Measurements from ENCODE around the gene MLLT10. TPM values are rescaled to one million over a fixed set of nuclear protein-coding genes. Genes with fewer than 3 reads are reported as not detected.

The MLLT10 gene
- total and polyA plus RNA-seq, 10 of the 15 experiments (the other 5 are each of a cell fraction or from before 2014, with no cell fraction given) = 8.7 to 61.1 (median 28.5) TPM

DNA sequence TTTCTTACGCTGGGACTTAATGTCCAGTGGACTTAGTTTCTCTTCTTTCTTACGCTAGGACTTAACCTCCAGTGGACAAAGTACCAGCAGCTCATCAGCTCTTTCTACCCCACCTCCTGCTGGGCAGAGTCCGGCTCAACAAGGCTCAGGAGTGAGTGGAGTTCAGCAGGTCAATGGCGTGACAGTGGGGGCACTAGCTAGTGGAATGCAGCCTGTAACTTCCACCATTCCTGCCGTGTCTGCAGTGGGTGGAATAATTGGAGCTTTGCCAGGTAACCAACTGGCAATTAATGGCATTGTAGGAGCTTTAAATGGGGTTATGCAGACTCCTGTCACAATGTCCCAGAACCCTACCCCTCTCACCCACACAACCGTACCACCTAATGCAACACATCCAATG is 199.7 kb downstream of the MLLT10 start:
- DNase-seq (ENCODE audit: low read depth, low spot score) = no peak
- no peak for FAIRE-seq
- H3K9me3 ChIP-seq (replicated peaks; ENCODE audit: control insufficient read depth, insufficient read depth, low read length) = no peaks in the 10 kb centered on the region
- TF ChIP-seq SUPT20H (IDR thresholded peaks at IDR 0.05; ENCODE audit: borderline replicate concordance, control insufficient read depth, low read depth, low read length) (no peak), NR2F1 (conservative IDR thresholded peaks at IDR 0.05) (no peak), LARP7 (IDR thresholded peaks at IDR 0.05) (no peak), EED (IDR thresholded peaks at IDR 0.05; ENCODE audit: low read depth) (no peak), POLR2AphosphoS5 (IDR thresholded peaks at IDR 0.05; ENCODE audit: low read length) (no peak), SUZ12 (IDR thresholded peaks at IDR 0.05; ENCODE audit: unreplicated experiment) (no peak), SMAD5 (IDR thresholded peaks at IDR 0.05; ENCODE audit: low read depth) (no peak), JUNB (IDR thresholded peaks at IDR 0.05) (no peak), NFYB (IDR thresholded peaks at IDR 0.05; ENCODE audit: insufficient read depth, low read depth, low read length) (no peak), ESRRA (IDR thresholded peaks at IDR 0.05; ENCODE audit: low read length) (no peak)
- TF ChIP-seq, protein P1, sequence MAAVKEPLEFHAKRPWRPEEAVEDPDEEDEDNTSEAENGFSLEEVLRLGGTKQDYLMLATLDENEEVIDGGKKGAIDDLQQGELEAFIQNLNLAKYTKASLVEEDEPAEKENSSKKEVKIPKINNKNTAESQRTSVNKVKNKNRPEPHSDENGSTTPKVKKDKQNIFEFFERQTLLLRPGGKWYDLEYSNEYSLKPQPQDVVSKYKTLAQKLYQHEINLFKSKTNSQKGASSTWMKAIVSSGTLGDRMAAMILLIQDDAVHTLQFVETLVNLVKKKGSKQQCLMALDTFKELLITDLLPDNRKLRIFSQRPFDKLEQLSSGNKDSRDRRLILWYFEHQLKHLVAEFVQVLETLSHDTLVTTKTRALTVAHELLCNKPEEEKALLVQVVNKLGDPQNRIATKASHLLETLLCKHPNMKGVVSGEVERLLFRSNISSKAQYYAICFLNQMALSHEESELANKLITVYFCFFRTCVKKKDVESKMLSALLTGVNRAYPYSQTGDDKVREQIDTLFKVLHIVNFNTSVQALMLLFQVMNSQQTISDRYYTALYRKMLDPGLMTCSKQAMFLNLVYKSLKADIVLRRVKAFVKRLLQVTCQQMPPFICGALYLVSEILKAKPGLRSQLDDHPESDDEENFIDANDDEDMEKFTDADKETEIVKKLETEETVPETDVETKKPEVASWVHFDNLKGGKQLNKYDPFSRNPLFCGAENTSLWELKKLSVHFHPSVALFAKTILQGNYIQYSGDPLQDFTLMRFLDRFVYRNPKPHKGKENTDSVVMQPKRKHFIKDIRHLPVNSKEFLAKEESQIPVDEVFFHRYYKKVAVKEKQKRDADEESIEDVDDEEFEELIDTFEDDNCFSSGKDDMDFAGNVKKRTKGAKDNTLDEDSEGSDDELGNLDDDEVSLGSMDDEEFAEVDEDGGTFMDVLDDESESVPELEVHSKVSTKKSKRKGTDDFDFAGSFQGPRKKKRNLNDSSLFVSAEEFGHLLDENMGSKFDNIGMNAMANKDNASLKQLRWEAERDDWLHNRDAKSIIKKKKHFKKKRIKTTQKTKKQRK (IDR thresholded peaks at IDR 0.05; ENCODE audit: low read depth, low read length) = no peak
- TF ChIP-seq, protein P2, sequence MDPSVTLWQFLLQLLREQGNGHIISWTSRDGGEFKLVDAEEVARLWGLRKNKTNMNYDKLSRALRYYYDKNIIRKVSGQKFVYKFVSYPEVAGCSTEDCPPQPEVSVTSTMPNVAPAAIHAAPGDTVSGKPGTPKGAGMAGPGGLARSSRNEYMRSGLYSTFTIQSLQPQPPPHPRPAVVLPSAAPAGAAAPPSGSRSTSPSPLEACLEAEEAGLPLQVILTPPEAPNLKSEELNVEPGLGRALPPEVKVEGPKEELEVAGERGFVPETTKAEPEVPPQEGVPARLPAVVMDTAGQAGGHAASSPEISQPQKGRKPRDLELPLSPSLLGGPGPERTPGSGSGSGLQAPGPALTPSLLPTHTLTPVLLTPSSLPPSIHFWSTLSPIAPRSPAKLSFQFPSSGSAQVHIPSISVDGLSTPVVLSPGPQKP (IDR thresholded peaks at IDR 0.05; ENCODE audit: low read depth, low read length) = no peak
- TF ChIP-seq, protein P3, sequence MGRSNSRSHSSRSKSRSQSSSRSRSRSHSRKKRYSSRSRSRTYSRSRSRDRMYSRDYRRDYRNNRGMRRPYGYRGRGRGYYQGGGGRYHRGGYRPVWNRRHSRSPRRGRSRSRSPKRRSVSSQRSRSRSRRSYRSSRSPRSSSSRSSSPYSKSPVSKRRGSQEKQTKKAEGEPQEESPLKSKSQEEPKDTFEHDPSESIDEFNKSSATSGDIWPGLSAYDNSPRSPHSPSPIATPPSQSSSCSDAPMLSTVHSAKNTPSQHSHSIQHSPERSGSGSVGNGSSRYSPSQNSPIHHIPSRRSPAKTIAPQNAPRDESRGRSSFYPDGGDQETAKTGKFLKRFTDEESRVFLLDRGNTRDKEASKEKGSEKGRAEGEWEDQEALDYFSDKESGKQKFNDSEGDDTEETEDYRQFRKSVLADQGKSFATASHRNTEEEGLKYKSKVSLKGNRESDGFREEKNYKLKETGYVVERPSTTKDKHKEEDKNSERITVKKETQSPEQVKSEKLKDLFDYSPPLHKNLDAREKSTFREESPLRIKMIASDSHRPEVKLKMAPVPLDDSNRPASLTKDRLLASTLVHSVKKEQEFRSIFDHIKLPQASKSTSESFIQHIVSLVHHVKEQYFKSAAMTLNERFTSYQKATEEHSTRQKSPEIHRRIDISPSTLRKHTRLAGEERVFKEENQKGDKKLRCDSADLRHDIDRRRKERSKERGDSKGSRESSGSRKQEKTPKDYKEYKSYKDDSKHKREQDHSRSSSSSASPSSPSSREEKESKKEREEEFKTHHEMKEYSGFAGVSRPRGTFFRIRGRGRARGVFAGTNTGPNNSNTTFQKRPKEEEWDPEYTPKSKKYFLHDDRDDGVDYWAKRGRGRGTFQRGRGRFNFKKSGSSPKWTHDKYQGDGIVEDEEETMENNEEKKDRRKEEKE (IDR thresholded peaks at IDR 0.05) = no peak
- no peaks in the 10 kb centered on the region for H3K27me3 ChIP-seq (replicated peaks in 1 of 2; ENCODE audit: control insufficient read depth in 2 of 2, insufficient read depth in 2 of 2, low read length in 1 of 2)
- ChIA-PET CTCF (interaction anchor here (1.1 to 6.9 kb wide), 5 partner anchors 10 to 237 kb away, joined by 3 to 66 read pairs (median 9); no protein-coding TSS in a partner anchor), POLR2A (no interaction called here), RAD21 (ENCODE audit: unreplicated experiment) (interaction anchor here (1.1 to 2.1 kb wide), 4 partner anchors 9 to 454 kb away, joined by 3 to 8 read pairs (median 4); no protein-coding TSS in a partner anchor), SMC1A (ENCODE audit: uncharacterized antibody, unreplicated experiment) (interaction anchor here (2.9 to 4.1 kb wide), 3 partner anchors 9 to 237 kb away, joined by 11 to 19 read pairs (median 14); no protein-coding TSS in a partner anchor)
- no peak for ATAC-seq
- no peak overlapping the region for H3K4me2 ChIP-seq (ENCODE audit: control insufficient read depth, insufficient read depth)
- H4K20me1 ChIP-seq (ENCODE audit: control insufficient read depth, insufficient read depth) = no peaks in the 10 kb centered on the region
- 94% methylated on average over 6 of the region's 6 CpGs for WGBS (ENCODE audit: insufficient coverage, insufficient replicate concordance, low lambda C conversion rate, missing lambda C conversion rate)
- no peaks in the 10 kb centered on the region for H3K4me1 ChIP-seq (ENCODE audit: control insufficient read depth, insufficient read depth, low read length)
- no TSS peak for BruUV-seq (replicated peaks)
- no peak overlapping the region for H3K4me3 ChIP-seq
- intact Hi-C loops (cut with micrococcal nuclease; ENCODE audit: unreplicated experiment) = loop anchor here (2.0 to 10.0 kb wide), 3 partner anchors 239 to 659 kb away; no protein-coding TSS in a partner anchor
- no peak overlapping the region for H3K9ac ChIP-seq (ENCODE audit: control insufficient read depth, insufficient read depth, low read length)
- no peaks in the 10 kb centered on the region for H3K79me2 ChIP-seq (ENCODE audit: control insufficient read depth, insufficient read depth, low read length)
- H2AFZ ChIP-seq (ENCODE audit: control insufficient read depth, low read depth, low read length) = no peak overlapping the region
- H3K36me3 ChIP-seq (ENCODE audit: control insufficient read depth in 2 of 2, insufficient read depth in 2 of 2, low read length in 1 of 2) = peaks cover 6 to 9% of the 10 kb centered on the region in 2 experiments
- in situ Hi-C loops (cut with MboI) = loop anchor here (25.0 kb wide), 1 partner anchor 871 kb away; no protein-coding TSS in a partner anchor
- no peak overlapping the region for H3K27ac ChIP-seq (ENCODE audit: control insufficient read depth, insufficient read depth)

Data from GM12878 (cell line).